Inflammatory macrophage treated with lipopolysaccharide for 1 hour (primary cell): ENCODE measurements around the gene PSKH1.
A peak's percentile ranks its signal among the peaks of the same experiment; 100 is the strongest.

ENCODE experiments used
- DNase-seq, 2 donors: peaks; one replicate each; pipeline ENCODE4 v3.0.0-alpha.2; 2020 to 2022

Gene PSKH1

DNA sequence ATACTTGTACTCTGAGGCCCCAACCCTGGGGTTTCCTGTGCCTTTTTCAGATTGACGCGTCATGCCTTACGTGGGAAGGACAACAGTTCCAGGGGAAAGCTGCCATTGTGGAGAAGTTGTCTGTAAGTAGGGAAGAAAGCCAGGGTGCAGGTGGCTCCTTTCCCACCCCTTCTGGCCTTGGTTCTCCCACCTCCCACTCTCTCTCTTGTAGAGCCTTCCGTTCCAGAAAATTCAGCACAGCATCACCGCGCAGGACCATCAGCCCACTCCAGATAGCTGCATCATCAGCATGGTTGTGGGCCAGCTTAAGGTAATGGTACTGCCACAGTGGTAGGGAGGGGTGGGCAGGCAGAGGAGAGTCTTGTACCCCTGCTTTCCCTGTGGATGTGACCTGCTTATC lies 24.8 kb upstream of the PSKH1 start:
- DNase-seq = no peak

DNA sequence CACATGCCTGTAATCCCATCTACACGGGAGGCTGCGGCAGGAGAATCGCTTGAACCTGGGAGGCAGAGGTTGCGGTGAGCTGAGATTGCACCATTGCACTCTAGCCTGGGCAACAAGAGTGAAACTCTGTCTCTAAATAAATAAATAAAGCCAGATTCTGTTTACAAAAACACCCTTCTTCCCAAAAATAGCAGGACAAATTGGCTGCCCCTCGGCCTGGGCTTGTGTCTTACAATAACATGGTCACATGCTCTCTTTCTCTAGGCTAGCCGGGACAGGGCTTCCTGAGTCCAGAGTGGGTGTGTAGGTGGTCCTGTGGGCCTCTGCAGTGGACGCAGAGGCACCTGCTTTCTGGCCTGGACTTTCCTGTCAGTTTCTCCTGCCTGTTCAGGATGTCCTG lies 23.4 kb upstream of the PSKH1 start:
- no peak for DNase-seq

DNA sequence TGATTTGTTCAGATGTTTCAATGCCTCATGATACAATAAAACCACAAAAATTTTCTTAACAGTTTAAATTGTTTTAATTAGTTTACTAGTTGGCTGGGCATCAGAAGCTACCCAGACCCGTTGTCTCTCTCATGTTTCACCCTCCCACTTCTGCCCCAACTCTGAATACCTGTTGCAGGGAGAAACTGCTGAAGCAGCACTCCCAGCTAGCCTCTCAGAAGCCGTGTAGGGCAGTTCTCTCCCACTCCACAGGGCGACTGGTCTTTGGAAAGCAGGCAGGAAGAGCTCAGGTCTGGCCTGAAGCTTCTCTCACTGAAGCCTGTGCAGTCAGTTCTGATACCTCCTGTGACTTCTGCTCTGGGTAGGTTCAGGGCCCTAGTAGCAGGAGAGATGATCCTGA lies 21.8 kb upstream of the PSKH1 start:
- DNase-seq = no peak

DNA sequence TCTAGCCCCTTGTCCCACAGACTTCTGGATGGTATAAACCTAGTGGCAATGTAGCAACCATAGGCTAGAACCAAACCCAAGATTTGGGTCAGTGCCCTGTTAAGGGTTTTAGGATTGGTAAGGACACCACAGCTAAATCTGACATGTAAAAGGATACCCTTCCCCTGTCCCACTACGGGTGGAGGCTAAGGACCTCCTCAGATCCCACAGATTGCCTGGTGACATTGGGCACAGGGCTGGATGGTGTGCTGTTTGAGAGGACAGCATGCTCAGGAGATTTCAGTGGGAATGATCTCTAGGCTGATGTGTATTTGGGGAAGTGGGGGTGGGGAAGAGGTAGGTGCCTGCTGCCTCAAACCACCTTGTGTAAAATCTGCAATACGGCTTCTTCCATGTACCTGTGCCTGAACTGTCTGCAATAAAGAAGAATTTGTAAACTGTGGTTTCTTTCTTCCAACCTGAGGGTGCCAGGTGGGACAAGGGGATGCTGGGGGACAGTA lies 20.9 kb upstream of the PSKH1 start:
- DNase-seq = no peak

DNA sequence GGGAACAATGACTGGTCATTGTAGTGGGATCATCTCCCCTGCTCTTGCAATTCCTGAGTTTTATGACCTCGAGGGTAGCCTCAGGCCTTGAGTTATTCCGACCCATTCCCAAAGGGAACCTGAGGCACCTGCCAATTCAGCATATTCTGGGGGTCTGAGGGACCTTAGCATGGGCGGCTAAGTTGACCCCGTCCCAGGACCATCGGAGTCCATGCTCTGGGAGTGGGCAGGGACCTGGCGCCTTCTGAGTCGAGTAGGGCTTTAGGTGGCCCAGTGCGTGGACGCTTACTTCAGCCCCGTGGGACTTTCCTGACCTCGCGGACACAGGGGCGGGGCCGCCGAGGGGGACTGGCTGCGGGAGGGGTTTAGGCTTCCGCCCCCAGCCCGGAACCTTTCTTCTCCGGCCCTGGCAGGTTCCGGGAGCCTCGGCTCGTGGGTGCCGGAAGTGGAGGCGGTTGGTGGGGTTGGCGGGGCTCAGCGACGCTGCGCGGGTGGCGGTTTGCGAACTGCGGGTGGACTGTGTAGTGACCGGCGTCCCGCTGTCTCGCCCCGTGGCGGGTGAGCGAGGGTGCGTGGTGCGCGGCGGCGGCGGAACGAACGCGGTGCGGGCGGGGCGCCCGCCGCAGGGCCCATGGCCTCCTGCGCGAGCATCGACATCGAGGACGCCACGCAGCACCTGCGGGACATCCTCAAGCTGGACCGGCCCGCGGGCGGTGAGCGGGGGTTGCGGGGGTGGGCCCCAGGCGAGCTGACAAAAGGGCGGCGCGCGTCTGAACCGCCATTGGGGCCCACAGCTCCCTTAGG lies 20.2 kb upstream of the PSKH1 start, which contains the start of gene EDC4:
EDC4 (plus strand) TSS at position 422 of the 804 bp plus-strand sequence; CDS start at position 632, 210 bp downstream.
- peak; percentile 89 to 97 for DNase-seq

DNA sequence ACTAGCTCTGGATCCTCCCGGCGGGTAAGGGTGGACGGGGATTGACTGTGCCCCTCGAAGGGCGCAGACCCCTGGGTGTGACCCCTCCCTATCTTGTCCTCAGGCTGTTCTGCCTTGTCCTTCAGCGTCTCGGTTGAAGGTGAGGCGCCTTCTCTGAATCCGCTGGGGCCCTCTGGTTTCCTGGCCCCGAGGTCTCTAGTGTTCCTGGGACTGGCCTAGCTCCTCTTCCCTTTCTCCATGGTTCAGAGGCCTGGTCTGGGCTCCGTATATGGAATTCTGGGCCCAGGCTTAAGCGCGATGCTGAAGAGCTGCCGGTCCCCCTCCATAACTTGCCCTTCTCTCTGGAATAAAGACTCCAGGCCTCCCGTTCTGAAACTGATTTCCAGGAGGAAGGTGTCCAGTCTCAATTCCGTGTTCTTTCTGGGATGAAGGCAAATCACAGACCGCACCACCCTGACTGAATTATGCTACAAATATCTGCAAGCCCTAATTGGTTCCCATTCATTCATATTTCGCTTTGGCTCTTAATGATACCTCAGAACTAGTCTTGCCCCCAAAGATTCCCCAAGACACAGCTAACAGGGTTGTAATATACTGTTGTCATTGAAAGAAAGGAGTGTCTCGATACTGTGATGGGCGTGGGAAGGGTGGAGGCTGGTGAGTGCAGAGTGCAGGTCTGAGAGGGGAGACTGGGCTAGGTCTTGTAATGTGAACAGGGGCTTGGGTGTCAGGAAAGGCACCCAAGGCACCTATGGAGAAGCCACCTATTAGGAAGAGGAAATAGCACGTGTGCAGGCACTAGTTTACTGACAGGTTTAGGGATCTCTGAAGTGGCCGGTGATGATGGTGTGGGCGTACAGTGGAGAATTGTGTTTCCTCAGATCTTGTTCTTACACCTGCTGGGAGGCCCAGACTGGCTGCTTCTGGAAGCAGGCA lies 19.4 kb upstream of the PSKH1 start:
- no peak for DNase-seq

DNA sequence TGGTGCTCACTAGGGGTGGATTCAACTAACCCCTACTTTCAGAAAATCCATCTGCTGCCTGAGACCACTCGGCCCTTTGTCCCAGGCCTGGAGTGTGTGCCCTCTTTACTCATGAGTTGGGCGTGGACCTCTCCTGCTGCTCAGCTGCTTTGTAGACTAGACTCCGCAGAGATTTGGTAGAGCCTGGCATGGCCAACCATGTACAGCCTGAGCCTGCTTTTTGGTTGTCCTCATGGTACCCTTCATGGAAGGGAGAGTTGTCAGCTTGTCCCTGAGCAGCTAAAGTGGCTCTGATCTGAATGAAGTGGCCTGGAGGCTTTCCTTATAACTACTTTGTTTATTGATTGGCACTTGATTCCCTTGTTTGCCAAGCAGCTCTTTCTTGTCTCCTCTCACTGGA lies 18.7 kb upstream of the PSKH1 start:
- no peak for DNase-seq

DNA sequence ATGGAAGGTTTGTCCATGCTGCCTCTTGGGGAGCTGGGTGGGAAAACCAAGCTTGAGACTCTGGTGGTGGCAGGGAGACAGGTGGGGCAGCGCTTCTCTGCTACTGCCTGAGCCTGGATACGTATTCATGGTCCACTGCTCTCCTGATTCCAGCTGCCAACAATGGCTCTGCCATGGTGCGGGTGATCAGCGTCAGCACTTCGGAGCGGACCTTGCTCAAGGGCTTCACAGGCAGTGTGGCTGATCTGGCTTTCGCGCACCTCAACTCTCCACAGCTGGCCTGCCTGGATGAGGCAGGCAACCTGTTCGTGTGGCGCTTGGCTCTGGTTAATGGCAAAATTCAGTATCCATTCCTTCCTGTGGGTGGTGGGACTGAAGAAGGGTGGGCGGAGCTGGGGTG lies 16.0 kb upstream of the PSKH1 start:
- no peak for DNase-seq

DNA sequence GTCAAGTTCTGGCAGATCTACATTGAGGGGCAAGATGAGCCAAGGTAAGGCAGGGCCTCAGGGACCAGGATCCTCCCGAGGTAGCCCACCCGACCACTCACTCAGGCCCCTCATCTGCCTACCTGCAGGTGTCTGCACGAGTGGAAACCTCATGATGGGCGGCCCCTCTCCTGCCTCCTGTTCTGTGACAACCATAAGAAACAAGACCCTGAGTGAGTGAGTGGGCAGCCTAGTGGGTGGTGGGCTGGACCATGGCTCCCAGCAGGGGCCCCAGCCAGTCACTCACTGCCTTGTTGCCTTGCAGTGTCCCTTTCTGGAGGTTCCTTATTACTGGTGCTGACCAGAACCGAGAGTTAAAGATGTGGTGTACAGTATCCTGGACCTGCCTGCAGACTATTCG lies 14.8 kb upstream of the PSKH1 start:
- no peak for DNase-seq

DNA sequence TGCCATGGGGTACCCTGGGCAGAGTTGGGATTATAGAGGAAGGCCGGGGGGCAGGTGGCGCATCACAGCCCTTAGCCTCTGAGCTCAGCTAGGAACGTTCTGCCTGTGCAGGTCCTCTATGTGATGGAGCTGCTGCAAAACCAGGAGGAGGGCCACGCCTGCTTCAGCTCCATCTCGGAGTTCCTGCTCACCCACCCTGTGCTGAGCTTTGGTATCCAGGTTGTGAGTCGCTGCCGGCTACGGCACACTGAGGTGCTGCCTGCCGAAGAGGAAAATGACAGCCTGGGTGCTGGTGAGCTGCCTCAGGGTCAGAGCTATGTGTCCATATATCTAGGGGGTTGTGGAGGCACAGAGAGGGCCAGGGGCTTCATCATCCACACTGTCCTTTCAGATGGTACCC lies 14.2 kb upstream of the PSKH1 start:
- no peak for DNase-seq

DNA sequence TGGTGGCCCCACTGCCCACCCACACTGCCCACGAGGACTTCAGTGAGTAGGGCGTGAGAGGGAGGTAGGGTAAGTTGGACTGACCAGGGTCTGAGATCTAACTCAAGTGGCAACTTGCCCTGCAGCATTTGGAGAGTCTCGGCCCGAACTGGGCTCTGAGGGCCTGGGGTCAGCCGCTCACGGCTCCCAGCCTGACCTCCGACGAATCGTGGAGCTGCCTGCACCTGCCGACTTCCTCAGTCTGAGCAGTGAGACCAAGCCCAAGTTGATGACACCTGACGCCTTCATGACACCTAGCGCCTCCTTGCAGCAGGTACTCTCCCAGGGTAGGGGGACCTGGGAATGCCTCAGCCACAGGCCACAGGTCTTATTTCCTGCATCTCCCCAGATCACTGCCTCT lies 13.6 kb upstream of the PSKH1 start:
- DNase-seq = no peak

DNA sequence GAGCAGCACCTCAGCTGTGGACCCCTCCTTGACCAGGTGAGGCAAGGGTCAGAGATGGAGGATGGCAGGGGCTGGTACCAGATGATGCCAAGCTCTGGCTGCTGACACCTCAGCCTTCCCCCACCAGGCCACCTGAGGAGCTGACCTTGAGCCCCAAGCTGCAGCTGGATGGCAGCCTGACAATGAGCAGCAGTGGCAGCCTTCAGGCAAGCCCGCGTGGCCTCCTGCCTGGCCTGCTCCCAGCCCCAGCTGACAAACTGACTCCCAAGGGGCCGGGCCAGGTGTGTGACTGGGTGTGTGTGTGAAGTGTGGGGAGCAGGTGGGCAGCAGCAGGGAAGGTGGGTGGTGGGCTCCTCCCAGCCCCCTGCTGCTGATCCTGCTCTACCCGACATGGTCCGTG lies 13.1 kb upstream of the PSKH1 start:
- DNase-seq = no peak

DNA sequence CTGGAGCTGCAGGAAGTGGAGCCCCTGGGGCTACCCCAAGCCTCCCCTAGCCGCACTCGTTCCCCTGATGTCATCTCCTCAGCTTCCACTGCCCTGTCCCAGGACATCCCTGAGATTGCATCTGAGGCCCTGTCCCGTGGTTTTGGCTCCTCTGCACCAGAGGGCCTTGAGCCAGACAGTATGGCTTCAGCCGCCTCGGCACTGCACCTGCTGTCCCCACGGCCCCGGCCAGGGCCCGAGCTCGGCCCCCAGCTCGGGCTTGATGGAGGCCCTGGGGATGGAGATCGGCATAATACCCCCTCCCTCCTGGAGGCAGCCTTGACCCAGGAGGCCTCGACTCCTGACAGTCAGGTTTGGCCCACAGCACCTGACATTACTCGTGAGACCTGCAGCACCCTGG lies 12.5 kb upstream of the PSKH1 start:
- no peak for DNase-seq

DNA sequence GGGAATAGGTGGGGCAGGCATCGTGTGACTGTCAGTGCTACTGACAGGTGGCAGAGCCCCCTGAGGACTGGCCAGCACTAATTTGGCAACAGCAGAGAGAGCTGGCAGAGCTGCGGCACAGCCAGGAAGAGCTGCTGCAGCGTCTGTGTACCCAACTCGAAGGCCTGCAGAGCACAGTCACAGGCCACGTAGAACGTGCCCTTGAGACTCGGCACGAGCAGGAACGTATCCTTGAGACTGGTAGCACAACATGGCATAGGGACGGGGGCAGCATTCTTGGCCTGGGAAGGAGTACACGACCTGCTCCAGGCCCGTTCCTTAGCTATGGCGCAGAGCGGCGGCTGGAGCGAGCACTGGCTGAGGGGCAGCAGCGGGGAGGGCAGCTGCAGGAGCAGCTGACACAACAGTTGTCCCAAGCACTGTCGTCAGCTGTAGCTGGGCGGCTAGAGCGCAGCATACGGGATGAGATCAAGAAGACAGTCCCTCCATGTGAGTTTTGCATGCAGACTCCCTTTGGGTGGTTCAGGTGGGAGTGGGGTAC lies 11.4 kb upstream of the PSKH1 start:
- DNase-seq = no peak

DNA sequence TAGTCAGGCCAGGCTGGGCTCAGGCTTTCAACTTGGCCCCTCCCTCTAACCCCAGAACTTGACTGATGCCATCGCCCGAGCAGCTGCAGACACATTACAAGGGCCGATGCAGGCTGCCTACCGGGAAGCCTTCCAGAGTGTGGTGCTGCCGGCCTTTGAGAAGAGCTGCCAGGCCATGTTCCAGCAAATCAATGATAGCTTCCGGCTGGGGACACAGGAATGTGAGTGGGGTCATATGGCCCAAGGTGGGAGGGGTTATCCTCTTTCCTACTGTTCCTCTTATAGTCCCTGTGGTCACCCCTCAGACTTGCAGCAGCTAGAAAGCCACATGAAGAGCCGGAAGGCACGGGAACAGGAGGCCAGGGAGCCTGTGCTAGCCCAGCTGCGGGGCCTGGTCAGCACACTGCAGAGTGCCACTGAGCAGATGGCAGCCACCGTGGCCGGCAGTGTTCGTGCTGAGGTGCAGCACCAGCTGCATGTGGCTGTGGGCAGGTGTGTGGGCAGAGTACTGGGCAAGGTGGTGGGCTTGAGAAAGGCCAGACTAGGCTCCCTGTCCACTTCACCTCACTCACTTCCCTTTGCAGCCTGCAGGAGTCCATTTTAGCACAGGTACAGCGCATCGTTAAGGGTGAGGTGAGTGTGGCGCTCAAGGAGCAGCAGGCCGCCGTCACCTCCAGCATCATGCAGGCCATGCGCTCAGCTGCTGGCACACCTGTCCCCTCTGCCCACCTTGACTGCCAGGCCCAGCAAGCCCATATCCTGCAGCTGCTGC lies 10.5 kb upstream of the PSKH1 start:
- no peak for DNase-seq

DNA sequence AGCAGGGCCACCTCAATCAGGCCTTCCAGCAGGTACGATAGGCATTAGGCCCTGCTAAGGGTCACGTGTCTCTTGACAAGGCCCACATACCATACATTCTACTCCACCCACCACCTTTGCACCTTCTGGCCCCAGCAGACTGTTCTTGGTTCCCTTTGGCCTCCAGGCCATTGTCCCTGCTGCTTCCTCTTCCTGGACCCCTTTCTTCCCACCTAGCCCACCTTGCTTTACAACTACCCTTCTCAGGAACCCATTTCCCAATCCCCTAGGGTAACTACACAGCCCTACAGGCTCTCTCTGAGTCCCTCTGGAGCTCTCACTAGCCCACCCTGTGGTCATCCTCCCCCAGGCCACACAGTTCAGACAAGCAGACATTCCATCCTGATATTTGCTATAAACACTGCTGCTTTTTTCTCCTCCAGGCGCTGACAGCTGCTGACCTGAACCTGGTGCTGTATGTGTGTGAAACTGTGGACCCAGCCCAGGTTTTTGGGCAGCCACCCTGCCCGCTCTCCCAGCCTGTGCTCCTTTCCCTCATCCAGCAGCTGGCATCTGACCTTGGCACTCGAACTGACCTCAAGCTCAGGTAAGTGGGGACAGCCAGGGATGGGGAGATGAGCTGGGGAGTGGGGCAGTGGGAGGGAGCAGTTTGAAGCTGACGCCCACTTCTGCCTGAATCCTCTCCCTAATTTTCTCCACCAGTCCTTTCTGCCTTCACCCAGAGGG lies 9.7 kb upstream of the PSKH1 start:
- no peak for DNase-seq

DNA sequence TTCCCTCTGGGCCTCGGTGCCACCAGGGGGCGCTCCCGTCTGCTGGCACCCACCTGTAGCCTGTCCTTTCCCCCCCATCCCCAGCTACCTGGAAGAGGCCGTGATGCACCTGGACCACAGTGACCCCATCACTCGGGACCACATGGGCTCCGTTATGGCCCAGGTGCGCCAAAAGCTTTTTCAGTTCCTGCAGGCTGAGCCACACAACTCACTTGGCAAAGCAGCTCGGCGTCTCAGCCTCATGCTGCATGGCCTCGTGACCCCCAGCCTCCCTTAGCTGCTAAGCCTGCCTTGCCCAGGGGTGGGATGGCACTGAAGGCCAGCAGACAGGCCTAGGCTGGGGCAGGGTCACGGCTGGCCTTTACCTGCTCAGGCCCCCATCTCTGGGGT lies 9.2 kb upstream of the PSKH1 start:
- DNase-seq = peak in 1 of 2 donors; percentile 56

DNA sequence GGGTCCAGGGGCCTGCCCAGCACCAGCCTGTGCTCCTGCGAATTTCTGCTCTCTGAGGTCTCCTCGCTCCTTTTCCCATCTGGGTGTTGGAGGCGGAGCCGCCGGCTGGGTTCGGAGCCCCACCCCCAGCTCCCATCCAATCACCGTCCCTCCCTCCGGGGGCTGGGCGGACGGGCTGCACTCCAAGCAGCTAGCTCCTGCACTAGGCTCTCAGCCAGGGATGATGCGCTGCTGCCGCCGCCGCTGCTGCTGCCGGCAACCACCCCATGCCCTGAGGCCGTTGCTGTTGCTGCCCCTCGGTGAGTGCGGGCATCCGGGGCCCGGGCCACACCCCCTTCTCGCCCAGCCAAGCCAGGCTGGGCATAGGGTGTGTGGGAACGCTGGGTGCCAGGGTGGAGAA lies 8.4 kb upstream of the PSKH1 start, which contains the start of gene NRN1L:
NRN1L (plus strand) TSS at position 202 of the 400 bp plus-strand sequence; CDS start at position 221, 19 bp downstream.
- DNase-seq = no peak

DNA sequence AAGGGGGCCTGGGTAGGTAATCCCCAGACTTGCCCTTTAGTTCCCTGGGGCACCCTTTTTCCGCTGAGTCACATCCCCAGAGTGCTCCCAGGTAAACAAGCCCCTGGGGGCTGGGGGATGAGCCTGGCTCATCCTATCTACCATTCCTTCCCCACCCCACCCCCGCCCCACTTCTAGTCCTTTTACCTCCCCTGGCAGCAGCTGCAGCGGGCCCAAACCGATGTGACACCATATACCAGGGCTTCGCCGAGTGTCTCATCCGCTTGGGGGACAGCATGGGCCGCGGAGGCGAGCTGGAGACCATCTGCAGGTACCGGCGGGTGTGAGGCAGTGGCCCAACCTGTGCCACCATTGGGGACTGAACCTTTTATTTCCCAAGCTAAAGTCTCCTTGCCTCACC lies 7.5 kb upstream of the PSKH1 start:
- DNase-seq = no peak

DNA sequence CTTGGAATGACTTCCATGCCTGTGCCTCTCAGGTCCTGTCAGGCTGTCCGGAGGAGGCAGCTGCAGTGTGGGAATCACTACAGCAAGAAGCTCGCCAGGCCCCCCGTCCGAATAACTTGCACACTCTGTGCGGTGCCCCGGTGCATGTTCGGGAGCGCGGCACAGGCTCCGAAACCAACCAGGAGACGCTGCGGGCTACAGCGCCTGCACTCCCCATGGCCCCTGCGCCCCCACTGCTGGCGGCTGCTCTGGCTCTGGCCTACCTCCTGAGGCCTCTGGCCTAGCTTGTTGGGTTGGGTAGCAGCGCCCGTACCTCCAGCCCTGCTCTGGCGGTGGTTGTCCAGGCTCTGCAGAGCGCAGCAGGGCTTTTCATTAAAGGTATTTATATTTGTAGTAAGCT lies 7.1 kb upstream of the PSKH1 start:
- DNase-seq = no peak

DNA sequence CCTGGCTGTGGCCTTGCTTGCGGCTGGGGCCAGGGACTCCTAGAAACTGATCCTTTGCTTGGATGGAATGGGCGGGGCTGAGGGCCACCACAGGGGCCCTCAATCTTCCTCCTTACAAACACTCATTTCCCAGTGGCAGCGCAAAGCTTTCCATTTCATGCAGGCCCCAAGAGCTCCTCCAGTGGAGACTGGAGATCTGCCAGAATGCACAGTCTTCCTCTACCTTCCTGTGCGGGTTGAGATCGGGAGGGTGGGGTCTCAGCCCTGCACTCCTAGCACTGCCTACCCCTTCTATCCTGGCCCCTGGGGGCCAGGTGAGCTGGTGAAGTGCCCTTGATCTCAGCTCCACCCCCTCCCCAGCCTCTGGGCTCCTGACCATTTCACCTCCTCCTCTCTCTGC lies 6.7 kb upstream of the PSKH1 start:
- DNase-seq = no peak

DNA sequence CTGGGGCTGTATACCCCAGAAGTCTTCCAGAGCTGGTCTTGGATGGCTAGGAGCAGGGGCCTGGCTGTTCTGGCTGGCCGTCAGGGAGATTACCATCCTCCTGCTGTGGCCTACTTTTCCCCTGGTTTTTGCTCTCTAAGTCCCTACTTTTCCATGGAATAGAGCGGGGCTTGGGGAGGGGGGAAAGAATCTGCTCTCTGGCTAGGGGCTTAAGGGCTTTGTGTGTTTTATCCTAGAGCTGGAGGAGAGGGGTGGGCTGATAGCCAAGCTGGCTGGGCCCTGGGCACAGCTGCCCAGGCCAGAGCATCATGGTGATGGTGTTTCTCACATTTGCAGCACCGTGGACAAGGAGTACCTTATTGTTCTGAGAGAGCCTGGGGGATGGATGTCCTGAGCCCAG lies 4.7 kb upstream of the PSKH1 start:
- DNase-seq = no peak
